Left ventricle myocardium inferior (tissue), 1 donor: ENCODE results near the gene ATF7IP. TPM values are rescaled to one million over a fixed set of nuclear protein-coding genes. Genes with fewer than 3 reads are reported as not detected.

ENCODE experiments used
- DNase-seq: peaks from one replicate; pipeline ENCODE4 v3.0.0-alpha.2; 2020
- H3K27ac ChIP-seq: fragments of 200-600 bp; replicated peaks from 2 replicates; pipeline ENCODE4 v1.8.0; 2021
- H3K27me3 ChIP-seq: fragments of 200-600 bp; 2 replicates; pipeline ENCODE4 v1.8.0; 2021; ENCODE audit warnings: low read depth
- H3K36me3 ChIP-seq: fragments of 200-600 bp; 2 replicates; pipeline ENCODE4 v1.8.0; 2021
- H3K4me1 ChIP-seq: fragments of 200-600 bp; 2 replicates; pipeline ENCODE4 v1.8.0; 2021
- H3K4me3 ChIP-seq: fragments of 200-600 bp; 2 replicates; pipeline ENCODE4 v1.8.0; 2021; ENCODE audit warnings: mild to moderate bottlenecking, moderate library complexity
- H3K9me3 ChIP-seq: fragments of 200-600 bp; replicated peaks from 2 replicates; pipeline ENCODE4 v1.8.0; 2021
- CTCF ChIP-seq: fragments of 200-600 bp; IDR thresholded peaks from 2 replicates; pipeline ENCODE4 v1.8.0; 2021; ENCODE audit warnings: antibody characterized with exemption, mild to moderate bottlenecking, borderline replicate concordance
- intact Hi-C: fragments of 100-400 bp; cut with micrococcal nuclease; formaldehyde crosslinking; loops from one replicate; pipeline ENCODE4 v1.11.0; 2022
- total RNA-seq: library from RNA; stranded (reverse); fragmentation: NEBNext Ultra II Directional; extraction: Animal tissue kit (Norgen Biotek cat#: 25700); gene quantifications from one replicate; pipeline ENCODE4 v1.2.1, GENCODE V29; 2021
- donor health status: DM: no; HTN: yes; CAD: no; lungs with severe emphysema.

ATF7IP gene
- total RNA-seq, 1 donor from 2014 or later, result 64.3 TPM

DNA sequence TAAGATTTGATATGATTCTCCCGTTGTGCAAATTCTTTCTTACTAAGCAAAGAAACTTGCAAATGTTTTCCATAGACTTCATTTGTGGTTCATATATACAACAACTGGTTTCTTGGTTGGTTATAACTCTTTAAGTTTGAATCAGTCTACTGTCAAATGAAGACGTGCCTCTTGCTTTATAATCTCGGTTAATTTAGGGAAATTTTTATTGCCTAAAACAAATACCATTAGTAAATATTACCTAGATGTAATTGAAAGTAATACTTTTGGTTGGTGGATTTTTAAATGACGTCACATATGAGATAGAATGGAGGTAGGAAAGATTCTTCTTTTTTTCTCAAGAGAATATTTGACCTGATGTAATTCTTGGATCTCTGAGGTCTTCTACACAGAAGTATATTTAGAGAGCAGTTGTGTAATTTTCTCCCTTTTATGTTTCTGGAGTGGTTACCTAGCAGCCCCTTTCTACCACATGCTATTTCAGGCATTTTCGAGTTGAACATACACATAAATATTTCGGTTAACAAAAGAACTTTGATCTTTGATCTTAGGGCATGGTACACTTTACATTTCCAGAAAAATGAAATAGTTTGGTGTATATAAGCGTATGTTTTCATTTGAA is 1.7 kb downstream of the ATF7IP start:
- intact Hi-C loops, result loop anchor here (2.0 kb wide), 1 partner anchor 110 kb away; no protein-coding TSS in a partner anchor
- H3K27ac ChIP-seq, result peak overlapping the region; percentile 99
- peaks cover 15% of the 10 kb centered on the region for H3K36me3 ChIP-seq
- no peak for DNase-seq
- TF ChIP-seq CTCF, result no peak
- H3K9me3 ChIP-seq, result no peaks in the 10 kb centered on the region
- peak overlapping the region; percentile 85 for H3K4me3 ChIP-seq
- no peaks in the 10 kb centered on the region for H3K27me3 ChIP-seq
- H3K4me1 ChIP-seq, result peaks cover 42% of the 10 kb centered on the region

- Histone ChIP-seq H3K27ac (no peak overlapping the region), H3K27me3 (no peaks in the 10 kb centered on the region), H3K9me3 (no peaks in the 10 kb centered on the region), H3K36me3 (peaks cover 15% of the 10 kb centered on the region), H3K4me1 (peaks cover 60% of the 10 kb centered on the region), H3K4me3 (no peak overlapping the region)
- no peak for DNase-seq
- intact Hi-C loops, result no loop called here
- TF ChIP-seq CTCF, result no peak
These were observed 3.8 kb downstream of the ATF7IP start for GRCh38 chr12:14369311-14369710.

DNA sequence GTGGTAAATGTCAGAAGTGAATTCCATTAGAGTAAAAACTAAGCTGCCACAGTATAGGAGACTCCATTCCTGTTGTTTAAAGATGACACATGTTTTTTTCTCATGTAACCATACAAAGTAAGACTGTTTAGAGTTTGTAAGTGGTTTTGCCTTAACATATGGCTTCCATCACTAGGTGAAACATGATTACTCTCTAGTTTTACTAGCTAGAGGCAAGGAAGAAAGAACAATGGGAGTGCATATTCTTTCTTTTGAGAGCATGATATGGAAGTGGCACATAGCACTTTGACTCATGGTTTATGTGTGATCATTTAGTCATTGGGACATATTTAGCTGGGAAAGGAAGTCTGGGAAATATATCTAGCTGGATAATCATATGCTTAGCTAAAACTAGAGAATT is 7.7 kb downstream of the ATF7IP start:
- Histone ChIP-seq H3K27ac (peak overlapping the region; percentile 1), H3K4me3 (no peak overlapping the region), H3K9me3 (peaks cover under 1% of the 10 kb centered on the region), H3K36me3 (peaks cover 26% of the 10 kb centered on the region), H3K27me3 (no peaks in the 10 kb centered on the region), H3K4me1 (peaks cover 50% of the 10 kb centered on the region)
- no peak for DNase-seq
- no peak for TF ChIP-seq CTCF
- intact Hi-C loops, result no loop called here

GRCh38 chr12:14379508-14379907 is 14.0 kb downstream of the ATF7IP start:
- no peak for DNase-seq
- H3K27me3 ChIP-seq, result no peaks in the 10 kb centered on the region
- intact Hi-C loops, result no loop called here

GRCh38 chr12:14384783-14385638 is 19.5 kb downstream of the ATF7IP start:
- H3K27me3 ChIP-seq, result no peaks in the 10 kb centered on the region
- peak overlapping the region; percentile 61 for H3K4me3 ChIP-seq
- H3K4me1 ChIP-seq, result peaks cover 51% of the 10 kb centered on the region
- no peak for DNase-seq
- intact Hi-C loops, result no loop called here
- H3K9me3 ChIP-seq, result peaks cover 29% of the 10 kb centered on the region
- peaks cover 12% of the 10 kb centered on the region for H3K36me3 ChIP-seq
- TF ChIP-seq CTCF, result no peak
- peak overlapping the region; percentile 85 for H3K27ac ChIP-seq

More at GRCh38 chr12:14379508-14379907, 14.0 kb downstream of the ATF7IP start:
- Histone ChIP-seq H3K27ac (no peak overlapping the region), H3K9me3 (peaks cover 28% of the 10 kb centered on the region), H3K36me3 (peaks cover 22% of the 10 kb centered on the region), H3K4me3 (no peak overlapping the region), H3K4me1 (peaks cover 30% of the 10 kb centered on the region)
- no peak for TF ChIP-seq CTCF
